ENCODE data around the gene PLET1.

PLET1 gene

GRCh38 chr11:112274007-112274783, 13.5 kb upstream of the PLET1 start:
- DNase-seq (ENCODE audit: insufficient read length, low spot score): no peak
- no peak for TF ChIP-seq POLR2A (IDR thresholded peaks at IDR 0.05; ENCODE audit: low read depth, low read length)
- FAIRE-seq: no peak

GRCh38 chr11:112273066-112273465, 12.4 kb upstream of the PLET1 start:
- no peak for DNase-seq (ENCODE audit: insufficient read length, low spot score)
- no peak for FAIRE-seq
- no peak for TF ChIP-seq POLR2A (IDR thresholded peaks at IDR 0.05; ENCODE audit: low read depth, low read length)

- FAIRE-seq (no peak), DNase-seq (ENCODE audit: insufficient read length, low spot score) (no peak)
- TF ChIP-seq POLR2A (IDR thresholded peaks at IDR 0.05; ENCODE audit: low read depth, low read length): no peak
Measured at GRCh38 chr11:112271242-112271641, 10.6 kb upstream of the PLET1 start.

- FAIRE-seq: no peak
- DNase-seq (ENCODE audit: insufficient read length, low spot score): no peak
Measured at GRCh38 chr11:112270551-112271180, 10.0 kb upstream of the PLET1 start.

GRCh38 chr11:112269139-112269538, 8.5 kb upstream of the PLET1 start:
- FAIRE-seq (no peak), DNase-seq (ENCODE audit: insufficient read length, low spot score) (no peak)
- TF ChIP-seq POLR2A (IDR thresholded peaks at IDR 0.05; ENCODE audit: low read depth, low read length): no peak

More at GRCh38 chr11:112270551-112271180, 10.0 kb upstream of the PLET1 start:
- TF ChIP-seq POLR2A (IDR thresholded peaks at IDR 0.05; ENCODE audit: low read depth, low read length): no peak

GRCh38 chr11:112268406-112268805, 7.7 kb upstream of the PLET1 start:
- TF ChIP-seq POLR2A (IDR thresholded peaks at IDR 0.05; ENCODE audit: low read depth, low read length): no peak
- no peak for DNase-seq (ENCODE audit: insufficient read length, low spot score)
- no peak for FAIRE-seq

- no peak for FAIRE-seq
- DNase-seq (ENCODE audit: insufficient read length, low spot score): no peak
- TF ChIP-seq POLR2A (IDR thresholded peaks at IDR 0.05; ENCODE audit: low read depth, low read length): no peak
Measured at GRCh38 chr11:112267188-112267591, 6.5 kb upstream of the PLET1 start.

- DNase-seq (ENCODE audit: insufficient read length, low spot score) (no peak), FAIRE-seq (no peak)
- TF ChIP-seq POLR2A (IDR thresholded peaks at IDR 0.05; ENCODE audit: low read depth, low read length): no peak
Measured at GRCh38 chr11:112266410-112266778, 5.7 kb upstream of the PLET1 start.

GRCh38 chr11:112265659-112266409, 5.2 kb upstream of the PLET1 start:
- TF ChIP-seq POLR2A (IDR thresholded peaks at IDR 0.05; ENCODE audit: low read depth, low read length): no peak
- FAIRE-seq: no peak

GRCh38 chr11:112255067-112255720, 5.5 kb downstream of the PLET1 start:
- DNase-seq (ENCODE audit: insufficient read length, low spot score) (no peak), FAIRE-seq (no peak)
- no peak for TF ChIP-seq POLR2A (IDR thresholded peaks at IDR 0.05; ENCODE audit: low read depth, low read length)

More at GRCh38 chr11:112265659-112266409, 5.2 kb upstream of the PLET1 start:
- no peak for DNase-seq (ENCODE audit: insufficient read length, low spot score)

GRCh38 chr11:112253605-112254242, 6.9 kb downstream of the PLET1 start:
- DNase-seq (ENCODE audit: insufficient read length, low spot score) (no peak), FAIRE-seq (no peak)
- TF ChIP-seq POLR2A (IDR thresholded peaks at IDR 0.05; ENCODE audit: low read depth, low read length): no peak

GRCh38 chr11:112249871-112250610, 10.6 kb downstream of the PLET1 start:
- no peak for DNase-seq (ENCODE audit: insufficient read length, low spot score)
- no peak for TF ChIP-seq POLR2A (IDR thresholded peaks at IDR 0.05; ENCODE audit: low read depth, low read length)
- no peak for FAIRE-seq

- TF ChIP-seq POLR2A (IDR thresholded peaks at IDR 0.05; ENCODE audit: low read depth, low read length): no peak
- FAIRE-seq (no peak), DNase-seq (ENCODE audit: insufficient read length, low spot score) (no peak)
Measured at GRCh38 chr11:112248201-112248600, 12.5 kb downstream of the PLET1 start.
